Erythroblast (primary cell): ENCODE results near the gene SKOR1.

Source experiments
- GATA1 ChIP-seq: IDR thresholded peaks from 2 replicates; pipeline ENCODE4 v1.6.1; 2011; ENCODE audit warnings: low read depth, mild to moderate bottlenecking, control low read depth, low read length, moderate library complexity
- POLR2A ChIP-seq: IDR thresholded peaks from 2 replicates; pipeline ENCODE4 v1.6.1; 2011; ENCODE audit warnings: mild to moderate bottlenecking, low read length

DNA sequence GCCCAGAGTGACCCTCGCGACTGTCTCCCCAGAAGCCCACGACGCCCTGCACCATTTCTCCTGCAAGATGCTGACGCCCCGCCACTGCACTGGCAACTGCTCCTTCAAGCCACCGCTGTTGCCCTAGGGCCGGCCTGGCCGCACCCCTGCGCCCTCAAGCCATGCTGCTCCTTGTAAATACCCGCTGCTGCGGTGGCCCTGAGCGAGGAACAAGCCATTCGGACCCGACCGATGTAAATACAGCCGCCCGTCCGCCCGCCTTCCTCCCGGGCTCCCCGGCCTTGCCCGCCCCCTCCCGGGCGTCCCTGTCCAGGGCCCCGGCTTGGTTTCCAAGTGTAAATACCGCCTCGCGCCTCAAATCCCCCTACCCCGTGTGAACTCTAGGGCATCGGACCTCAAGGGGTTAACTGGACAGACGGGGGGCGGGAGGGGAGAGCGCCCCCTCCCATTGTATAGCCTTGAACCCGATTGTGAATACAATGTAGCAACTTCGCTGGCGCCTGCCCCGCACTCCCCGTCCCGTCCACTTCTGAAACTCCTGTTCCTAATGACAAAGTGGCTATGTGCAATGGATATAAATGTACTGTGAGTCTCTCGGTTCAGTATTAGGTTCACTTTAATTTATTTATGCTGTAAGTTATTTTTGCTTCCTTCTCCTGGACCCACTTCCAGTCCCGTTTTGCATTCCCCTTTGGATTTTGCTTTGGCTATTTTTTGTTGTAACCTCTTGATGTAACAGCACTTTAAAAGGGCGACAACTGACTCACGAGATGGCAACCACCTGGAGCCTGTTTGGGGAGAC, 8.6 kb downstream of the SKOR1 start:
- TF ChIP-seq POLR2A (no peak), GATA1 (no peak)
